A673 (cell line): Measurements from ENCODE around the gene DDB1. TPM values are rescaled to one million over a fixed set of nuclear protein-coding genes. Genes with fewer than 3 reads are reported as not detected.

Experiments
- BruUV-seq: library from RNA; stranded (reverse); fragments of 400-500 nt; replicated peaks from 2 replicates; lab custom pipeline; 2021; lab: Mats Ljungman, UMichigan
- CTCF ChIA-PET: fragments of 300-600 bp; sonication (Branson Sonifier 250); formaldehyde crosslinking; loops from one replicate; lab custom pipeline; 2022; ENCODE audit warnings: antibody characterized with exemption; lab: Charles Lee
- POLR2A ChIA-PET: fragments of 300-600 bp; sonication (Branson Sonifier 250); formaldehyde crosslinking; loops from one replicate; lab custom pipeline; 2022; ENCODE audit warnings: antibody characterized with exemption; ENCODE audit not compliant: low non-redundant PET; lab: Charles Lee
- DNase-seq: peaks from one replicate; pipeline ENCODE4 v3.0.0-alpha.2; 2015; ENCODE audit warnings: low spot score
- H3K27ac ChIP-seq: fragments of 200-600 bp; sonication (generic); 2 replicates; pipeline ENCODE4 v1.5.1; 2016; ENCODE audit warnings: mixed run types, low read depth, mild to moderate bottlenecking, mixed read lengths, antibody characterized with exemption, low read length; ENCODE audit not compliant: poor library complexity, severe bottlenecking
- H3K27me3 ChIP-seq: fragments of 200-600 bp; sonication (generic); replicated peaks from 2 replicates; pipeline ENCODE4 v1.6.1; 2017; ENCODE audit warnings: mixed run types, low read depth, mild to moderate bottlenecking, mixed read lengths, antibody characterized with exemption, low read length; ENCODE audit not compliant: insufficient read depth, poor library complexity
- H3K36me3 ChIP-seq: fragments of 200-600 bp; sonication (generic); 2 replicates; pipeline ENCODE4 v1.6.1; 2016; ENCODE audit warnings: mixed run types, mild to moderate bottlenecking, mixed read lengths, antibody characterized with exemption, low read length; ENCODE audit not compliant: insufficient read depth, poor library complexity, severe bottlenecking
- H3K4me1 ChIP-seq: fragments of 200-600 bp; sonication (generic); 2 replicates; pipeline ENCODE4 v1.6.1; 2017; ENCODE audit warnings: mixed run types, mild to moderate bottlenecking, mixed read lengths, antibody characterized with exemption, low read length; ENCODE audit not compliant: insufficient read depth, poor library complexity, severe bottlenecking
- H3K4me3 ChIP-seq: fragments of 200-600 bp; sonication (generic); 2 replicates; pipeline ENCODE4 v1.5.1; 2016; ENCODE audit warnings: low read depth, mixed run types, mild to moderate bottlenecking, mixed read lengths, low read length; ENCODE audit not compliant: poor library complexity, severe bottlenecking
- H3K9me3 ChIP-seq: fragments of 200-600 bp; sonication (generic); 2 replicates; pipeline ENCODE4 v1.6.1; 2016; ENCODE audit warnings: mixed run types, low read depth, mild to moderate bottlenecking, mixed read lengths, antibody characterized with exemption, low read length; ENCODE audit not compliant: poor library complexity, severe bottlenecking
- EZH2 ChIP-seq: fragments of 200-600 bp; sonication (generic); IDR thresholded peaks from 2 replicates; pipeline ENCODE4 v1.6.1; 2017; ENCODE audit warnings: borderline replicate concordance, low read depth, mild to moderate bottlenecking, mixed read lengths, antibody characterized with exemption, low read length; ENCODE audit not compliant: poor library complexity, severe bottlenecking
- intact Hi-C: fragments of 100-400 bp; cut with micrococcal nuclease; formaldehyde crosslinking; loops from one replicate; pipeline ENCODE4 v1.10.0; 2022; ENCODE audit not compliant: unreplicated experiment
- total RNA-seq: library from RNA; stranded (reverse); gene quantifications from 2 replicates; pipeline ENCODE4 v1.2.3, GENCODE V29; 2021
- TF ChIP-seq, protein P1 (sequence below): fragments of 300-800, 200-600 bp; sonication (generic); conservative IDR thresholded peaks from 2 replicates; pipeline ENCODE4 v1.5.1; 2017; ENCODE audit warnings: low read depth, mild to moderate bottlenecking, antibody characterized with exemption, low read length, moderate library complexity, mixed read lengths

Gene DDB1
- total RNA-seq, 1 experiment from 2014 or later = 305 TPM

GRCh38 chr11:61265357-61265756 is 67.5 kb downstream of the DDB1 start:
- TF ChIP-seq, protein P1, sequence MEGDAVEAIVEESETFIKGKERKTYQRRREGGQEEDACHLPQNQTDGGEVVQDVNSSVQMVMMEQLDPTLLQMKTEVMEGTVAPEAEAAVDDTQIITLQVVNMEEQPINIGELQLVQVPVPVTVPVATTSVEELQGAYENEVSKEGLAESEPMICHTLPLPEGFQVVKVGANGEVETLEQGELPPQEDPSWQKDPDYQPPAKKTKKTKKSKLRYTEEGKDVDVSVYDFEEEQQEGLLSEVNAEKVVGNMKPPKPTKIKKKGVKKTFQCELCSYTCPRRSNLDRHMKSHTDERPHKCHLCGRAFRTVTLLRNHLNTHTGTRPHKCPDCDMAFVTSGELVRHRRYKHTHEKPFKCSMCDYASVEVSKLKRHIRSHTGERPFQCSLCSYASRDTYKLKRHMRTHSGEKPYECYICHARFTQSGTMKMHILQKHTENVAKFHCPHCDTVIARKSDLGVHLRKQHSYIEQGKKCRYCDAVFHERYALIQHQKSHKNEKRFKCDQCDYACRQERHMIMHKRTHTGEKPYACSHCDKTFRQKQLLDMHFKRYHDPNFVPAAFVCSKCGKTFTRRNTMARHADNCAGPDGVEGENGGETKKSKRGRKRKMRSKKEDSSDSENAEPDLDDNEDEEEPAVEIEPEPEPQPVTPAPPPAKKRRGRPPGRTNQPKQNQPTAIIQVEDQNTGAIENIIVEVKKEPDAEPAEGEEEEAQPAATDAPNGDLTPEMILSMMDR = no peak
- no peak for TF ChIP-seq EZH2
- BruUV-seq = no TSS peak
- H3K27ac ChIP-seq = no peak overlapping the region
- no peak for DNase-seq
- intact Hi-C loops = no loop called here
- H3K27me3 ChIP-seq = no peaks in the 10 kb centered on the region
- no peaks in the 10 kb centered on the region for H3K36me3 ChIP-seq
- no peaks in the 10 kb centered on the region for H3K9me3 ChIP-seq
- no peaks in the 10 kb centered on the region for H3K4me1 ChIP-seq
- POLR2A ChIA-PET = no interaction called here
- CTCF ChIA-PET = interaction anchor here (0.6 kb wide), 1 partner anchor 644 kb away, joined by 3 read pairs; no protein-coding TSS in a partner anchor
- H3K4me3 ChIP-seq = no peak overlapping the region

DNA sequence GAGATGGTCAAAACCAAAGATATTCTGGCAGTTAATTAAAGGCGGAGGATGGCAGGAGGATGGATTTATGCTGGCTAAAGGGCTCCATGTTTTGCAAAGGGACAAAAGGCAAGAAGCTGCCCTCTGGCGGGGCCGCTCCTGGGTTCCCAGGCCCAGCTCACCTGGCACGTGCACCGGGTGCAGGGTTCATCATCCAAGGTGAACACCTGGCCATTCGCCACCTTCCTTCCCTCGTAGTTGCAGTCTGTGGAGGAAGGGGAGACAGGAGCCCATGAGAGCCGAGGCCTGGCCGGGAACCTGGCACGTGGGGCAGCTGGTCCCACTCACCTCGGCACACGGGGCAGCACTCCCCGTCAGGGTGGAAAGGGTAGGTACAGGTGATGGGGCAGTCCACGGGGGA is 68.1 kb downstream of the DDB1 start:
- TF ChIP-seq, protein P1 = no peak
- TF ChIP-seq EZH2 = no peak
- POLR2A ChIA-PET = no interaction called here
- no peaks in the 10 kb centered on the region for H3K4me1 ChIP-seq
- no TSS peak for BruUV-seq
- no peaks in the 10 kb centered on the region for H3K27me3 ChIP-seq
- H3K9me3 ChIP-seq = no peaks in the 10 kb centered on the region
- intact Hi-C loops = loop anchor here (5.0 kb wide), 1 partner anchor 128 kb away; the partner anchor contains the start of gene TMEM216
- no peaks in the 10 kb centered on the region for H3K36me3 ChIP-seq
- DNase-seq = no peak
- H3K27ac ChIP-seq = no peak overlapping the region
- no peak overlapping the region for H3K4me3 ChIP-seq
- CTCF ChIA-PET = interaction anchor here (0.6 kb wide), 1 partner anchor 643 kb away, joined by 3 read pairs; no protein-coding TSS in a partner anchor

GRCh38 chr11:61264371-61264770 is 68.5 kb downstream of the DDB1 start:
- intact Hi-C loops = loop anchor here (5.0 kb wide), 1 partner anchor 128 kb away; the partner anchor contains the start of gene TMEM216
- no peak for DNase-seq
- Histone ChIP-seq H3K27ac (no peak overlapping the region), H3K4me3 (no peak overlapping the region), H3K36me3 (no peaks in the 10 kb centered on the region), H3K27me3 (no peaks in the 10 kb centered on the region), H3K9me3 (no peaks in the 10 kb centered on the region), H3K4me1 (no peaks in the 10 kb centered on the region)
- POLR2A ChIA-PET = no interaction called here
- CTCF ChIA-PET = no interaction called here
- no peak for TF ChIP-seq EZH2
- TF ChIP-seq, protein P1 = no peak
- no TSS peak for BruUV-seq
